ENCODE measurements around the gene EIF4G3. TPM values are rescaled to one million over a fixed set of nuclear protein-coding genes. Genes with fewer than 3 reads are reported as not detected.

EIF4G3 gene
- total RNA-seq, 4 donors from 2014 or later = 24.4 to 57.0 (median 27.9) TPM

DNA sequence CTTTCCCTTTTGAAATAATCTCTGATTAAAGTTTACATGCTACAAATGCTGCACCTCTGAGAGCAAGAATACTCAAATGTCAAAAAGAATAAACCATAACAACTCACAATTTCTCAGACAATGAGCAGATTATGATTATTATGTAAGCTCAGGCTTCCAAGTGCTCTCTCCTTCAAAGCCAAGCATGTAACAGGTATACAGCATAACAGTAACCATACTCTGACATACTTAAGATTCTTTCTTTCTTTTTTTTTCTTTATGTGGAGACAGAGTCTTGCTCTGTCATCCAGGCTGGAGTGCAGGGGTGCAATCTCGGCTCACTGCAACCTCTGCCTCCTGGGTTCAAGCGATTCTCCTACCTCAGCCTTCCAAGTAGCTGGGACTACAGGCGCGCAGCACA, 155.4 kb downstream of the EIF4G3 start:
- 89 to 93% methylated on average over 4 of the region's 4 CpGs for WGBS, 2 donors
- no peak for DNase-seq (ENCODE audit: low spot score in 2 of 2)
- TF ChIP-seq, protein P1, sequence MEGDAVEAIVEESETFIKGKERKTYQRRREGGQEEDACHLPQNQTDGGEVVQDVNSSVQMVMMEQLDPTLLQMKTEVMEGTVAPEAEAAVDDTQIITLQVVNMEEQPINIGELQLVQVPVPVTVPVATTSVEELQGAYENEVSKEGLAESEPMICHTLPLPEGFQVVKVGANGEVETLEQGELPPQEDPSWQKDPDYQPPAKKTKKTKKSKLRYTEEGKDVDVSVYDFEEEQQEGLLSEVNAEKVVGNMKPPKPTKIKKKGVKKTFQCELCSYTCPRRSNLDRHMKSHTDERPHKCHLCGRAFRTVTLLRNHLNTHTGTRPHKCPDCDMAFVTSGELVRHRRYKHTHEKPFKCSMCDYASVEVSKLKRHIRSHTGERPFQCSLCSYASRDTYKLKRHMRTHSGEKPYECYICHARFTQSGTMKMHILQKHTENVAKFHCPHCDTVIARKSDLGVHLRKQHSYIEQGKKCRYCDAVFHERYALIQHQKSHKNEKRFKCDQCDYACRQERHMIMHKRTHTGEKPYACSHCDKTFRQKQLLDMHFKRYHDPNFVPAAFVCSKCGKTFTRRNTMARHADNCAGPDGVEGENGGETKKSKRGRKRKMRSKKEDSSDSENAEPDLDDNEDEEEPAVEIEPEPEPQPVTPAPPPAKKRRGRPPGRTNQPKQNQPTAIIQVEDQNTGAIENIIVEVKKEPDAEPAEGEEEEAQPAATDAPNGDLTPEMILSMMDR (IDR thresholded peaks at IDR 0.05) = no peak
- no peak for TF ChIP-seq POLR2A (IDR thresholded peaks at IDR 0.05)
- H3K4me3 ChIP-seq (ENCODE audit: low read depth, poor library complexity, severe bottlenecking) = no peak overlapping the region
- intact Hi-C loops (cut with DNase I; ENCODE audit: low total_unique reads) = no loop called here

DNA sequence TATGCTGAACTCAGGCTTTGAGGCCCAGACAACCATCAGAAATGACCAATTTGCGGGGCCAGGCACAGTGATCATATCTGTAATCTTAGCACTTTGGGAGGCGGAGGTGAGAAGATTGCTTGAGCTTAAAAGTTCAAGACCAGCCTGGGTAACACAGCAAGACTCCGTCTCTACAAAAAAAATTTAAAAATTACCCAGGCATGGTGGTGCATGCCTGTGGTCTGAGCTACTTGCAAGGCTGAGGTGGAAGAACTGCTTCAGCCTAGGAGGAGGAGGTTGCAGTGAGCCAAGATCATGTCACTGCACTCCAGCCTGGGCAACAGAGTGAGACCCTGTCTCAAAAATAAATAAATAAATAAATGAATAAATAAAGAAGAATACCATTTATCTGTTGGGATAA, 156.5 kb downstream of the EIF4G3 start:
- no peak for TF ChIP-seq POLR2A (IDR thresholded peaks at IDR 0.05)
- TF ChIP-seq, protein P1 (IDR thresholded peaks at IDR 0.05) = no peak
- intact Hi-C loops (cut with DNase I; ENCODE audit: low total_unique reads) = no loop called here
- WGBS, 2 donors = 96 to 97% methylated on average over 3 of the region's 3 CpGs
- H3K4me3 ChIP-seq (ENCODE audit: low read depth, poor library complexity, severe bottlenecking) = no peak overlapping the region
- no peak for DNase-seq (ENCODE audit: low spot score in 2 of 2)

GRCh38 chr1:21018673-21019072, 158.0 kb downstream of the EIF4G3 start:
- no peak for DNase-seq (ENCODE audit: low spot score in 2 of 2)
- no peak for TF ChIP-seq POLR2A (IDR thresholded peaks at IDR 0.05)
- TF ChIP-seq, protein P1 (IDR thresholded peaks at IDR 0.05) = no peak
- H3K4me3 ChIP-seq (ENCODE audit: low read depth, poor library complexity, severe bottlenecking) = no peak overlapping the region
- intact Hi-C loops (cut with DNase I; ENCODE audit: low total_unique reads) = no loop called here

DNA sequence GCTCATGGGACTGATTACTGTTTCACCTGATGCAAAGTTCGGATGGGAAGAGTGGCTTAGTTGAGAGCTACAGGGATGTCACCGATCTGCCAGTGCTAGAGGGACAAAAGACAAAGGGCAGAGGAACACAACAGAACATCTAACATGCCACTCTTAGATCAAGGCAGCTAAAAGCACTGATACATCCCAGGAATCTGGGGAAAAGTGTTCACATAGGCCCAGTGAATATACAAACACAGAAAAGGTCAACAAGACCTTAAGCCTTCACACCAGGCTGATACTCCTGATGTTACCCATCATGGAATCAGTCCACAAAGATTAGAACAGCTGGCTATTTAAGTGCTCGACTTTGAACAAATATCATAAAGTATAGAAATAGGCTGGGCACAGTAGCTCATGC, 163.2 kb downstream of the EIF4G3 start:
- TF ChIP-seq, protein P1 (IDR thresholded peaks at IDR 0.05) = no peak
- TF ChIP-seq POLR2A (IDR thresholded peaks at IDR 0.05) = no peak
- WGBS, 2 donors = 83 to 88% methylated on average over 3 of the region's 3 CpGs
- no peak overlapping the region for H3K4me3 ChIP-seq (ENCODE audit: low read depth, poor library complexity, severe bottlenecking)
- no peak for DNase-seq (ENCODE audit: low spot score in 2 of 2)
- intact Hi-C loops (cut with DNase I; ENCODE audit: low total_unique reads) = no loop called here

GRCh38 chr1:21012937-21013336, 163.8 kb downstream of the EIF4G3 start:
- H3K4me3 ChIP-seq (ENCODE audit: low read depth, poor library complexity, severe bottlenecking) = no peak overlapping the region
- intact Hi-C loops (cut with DNase I; ENCODE audit: low total_unique reads) = no loop called here
- 51 to 71% methylated on average over 5 of the region's 5 CpGs for whole genome bisulfite sequencing, 2 donors
- DNase-seq (ENCODE audit: low spot score in 2 of 2) = no peak
- no peak for TF ChIP-seq POLR2A (IDR thresholded peaks at IDR 0.05)
- TF ChIP-seq, protein P1 (IDR thresholded peaks at IDR 0.05) = no peak

DNA sequence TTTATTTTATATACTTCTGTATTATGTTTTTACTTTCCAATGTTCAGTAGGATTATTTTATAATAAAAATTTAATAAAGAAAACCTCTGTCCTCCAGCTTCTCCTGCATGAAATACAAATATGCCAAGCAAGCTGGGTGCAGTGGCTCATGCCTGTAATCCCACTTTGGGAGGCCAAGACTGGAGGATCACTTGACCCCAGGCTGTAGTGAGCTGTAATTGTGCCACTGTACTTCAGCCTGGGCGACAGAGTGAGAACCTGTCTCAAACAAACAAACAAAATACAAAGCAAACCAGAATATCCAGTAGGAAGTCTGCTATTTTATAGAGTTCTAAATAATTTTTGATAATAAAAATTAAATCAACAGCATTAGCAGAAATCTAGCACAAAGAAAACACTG, 168.8 kb downstream of the EIF4G3 start:
- 81 to 94% methylated on average over 1 of the region's 1 CpG for WGBS, 2 donors
- no peak overlapping the region for H3K4me3 ChIP-seq (ENCODE audit: low read depth, poor library complexity, severe bottlenecking)
- TF ChIP-seq, protein P1 (IDR thresholded peaks at IDR 0.05) = no peak
- TF ChIP-seq POLR2A (IDR thresholded peaks at IDR 0.05) = no peak
- no peak for DNase-seq (ENCODE audit: low spot score in 2 of 2)
- intact Hi-C loops (cut with DNase I; ENCODE audit: low total_unique reads) = no loop called here

All from lower leg skin (tissue), 4 donors.